ENCODE measurements around the gene NRXN3.

The NRXN3 gene

GRCh38 chr14:79475887-79476532 is 1305.8 kb downstream of the NRXN3 start:
- DNase-seq (ENCODE audit: low read depth) = no peak

GRCh38 chr14:79476552-79476951 is 1306.4 kb downstream of the NRXN3 start:
- no peak for DNase-seq (ENCODE audit: low read depth)

- no peak for DNase-seq (ENCODE audit: low read depth)
Measured at GRCh38 chr14:79480212-79480611, 1310.0 kb downstream of the NRXN3 start.

GRCh38 chr14:79482825-79483224 is 1312.7 kb downstream of the NRXN3 start:
- no peak for DNase-seq (ENCODE audit: low read depth)

- no peak for DNase-seq (ENCODE audit: low read depth)
Measured at GRCh38 chr14:79483477-79484388, 1313.6 kb downstream of the NRXN3 start.

GRCh38 chr14:79487632-79488031 is 1317.5 kb downstream of the NRXN3 start:
- DNase-seq (ENCODE audit: low read depth) = no peak

GRCh38 chr14:79491161-79491560 is 1321.0 kb downstream of the NRXN3 start:
- DNase-seq (ENCODE audit: low read depth) = no peak

- DNase-seq (ENCODE audit: low read depth) = no peak
Measured at GRCh38 chr14:79493081-79493645, 1323.0 kb downstream of the NRXN3 start.

- DNase-seq (ENCODE audit: low read depth) = no peak
Measured at GRCh38 chr14:79496701-79497100, 1326.5 kb downstream of the NRXN3 start.

- no peak for DNase-seq (ENCODE audit: low read depth)
Measured at GRCh38 chr14:79500489-79500888, 1330.3 kb downstream of the NRXN3 start.

- no peak for DNase-seq (ENCODE audit: low read depth)
Measured at GRCh38 chr14:79502136-79502750, 1332.1 kb downstream of the NRXN3 start.

- no peak for DNase-seq (ENCODE audit: low read depth)
Measured at GRCh38 chr14:79502751-79503148, 1332.6 kb downstream of the NRXN3 start.

GRCh38 chr14:79510659-79511058 is 1340.5 kb downstream of the NRXN3 start:
- no peak for DNase-seq (ENCODE audit: low read depth)

- no peak for DNase-seq (ENCODE audit: low read depth)
Measured at GRCh38 chr14:79511146-79511545, 1341.0 kb downstream of the NRXN3 start.

- no peak for DNase-seq (ENCODE audit: low read depth)
Measured at GRCh38 chr14:79513446-79513845, 1343.3 kb downstream of the NRXN3 start.

GRCh38 chr14:79514700-79515099 is 1344.5 kb downstream of the NRXN3 start:
- no peak for DNase-seq (ENCODE audit: low read depth)

- no peak for DNase-seq (ENCODE audit: low read depth)
Measured at GRCh38 chr14:79515158-79515557, 1345.0 kb downstream of the NRXN3 start.

- no peak for DNase-seq (ENCODE audit: low read depth)
Measured at GRCh38 chr14:79516009-79516408, 1345.8 kb downstream of the NRXN3 start.

- DNase-seq (ENCODE audit: low read depth) = no peak
Measured at GRCh38 chr14:79525416-79525815, 1355.2 kb downstream of the NRXN3 start.

- DNase-seq (ENCODE audit: low read depth) = no peak
Measured at GRCh38 chr14:79528828-79529416, 1358.7 kb downstream of the NRXN3 start.

GRCh38 chr14:79530555-79530954 is 1360.4 kb downstream of the NRXN3 start:
- no peak for DNase-seq (ENCODE audit: low read depth)

GRCh38 chr14:79534703-79535353 is 1364.7 kb downstream of the NRXN3 start:
- DNase-seq (ENCODE audit: low read depth) = no peak

All from stimulated activated CD8-positive, alpha-beta memory T cell treated with anti-CD3 and anti-CD28 coated beads, Interleukin-15, amount 100 ng/mL, for 24 hours (primary cell).